Stimulated activated CD8-positive, alpha-beta memory T cell treated with anti-CD3 and anti-CD28 coated beads, Interleukin-4, amount 100 ng/mL, for 48 hours (primary cell): ENCODE measurements around the gene MED8.

Experiments used
- DNase-seq: peaks from one replicate; pipeline ENCODE4 v3.0.0-alpha.2; 2020

MED8 gene, protein sequence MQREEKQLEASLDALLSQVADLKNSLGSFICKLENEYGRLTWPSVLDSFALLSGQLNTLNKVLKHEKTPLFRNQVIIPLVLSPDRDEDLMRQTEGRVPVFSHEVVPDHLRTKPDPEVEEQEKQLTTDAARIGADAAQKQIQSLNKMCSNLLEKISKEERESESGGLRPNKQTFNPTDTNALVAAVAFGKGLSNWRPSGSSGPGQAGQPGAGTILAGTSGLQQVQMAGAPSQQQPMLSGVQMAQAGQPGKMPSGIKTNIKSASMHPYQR

GRCh38 chr1:43389326-43390313 lies at the start of gene MED8, which contains the start of gene SZT2:
Gene MED8, minus strand, starts transcription at chr1:43389800. Its CDS starts 36 bp downstream, at chr1:43389764.
Gene SZT2, plus strand, starts transcription at chr1:43389899. Its CDS starts 70 bp downstream, at chr1:43389969.
- DNase-seq, result peak; percentile 96

- DNase-seq, result no peak
Measured at GRCh38 chr1:43438953-43439581, 49.5 kb upstream of the MED8 start.

GRCh38 chr1:43438576-43438952 lies 49.0 kb upstream of the MED8 start:
- DNase-seq, result no peak

DNA sequence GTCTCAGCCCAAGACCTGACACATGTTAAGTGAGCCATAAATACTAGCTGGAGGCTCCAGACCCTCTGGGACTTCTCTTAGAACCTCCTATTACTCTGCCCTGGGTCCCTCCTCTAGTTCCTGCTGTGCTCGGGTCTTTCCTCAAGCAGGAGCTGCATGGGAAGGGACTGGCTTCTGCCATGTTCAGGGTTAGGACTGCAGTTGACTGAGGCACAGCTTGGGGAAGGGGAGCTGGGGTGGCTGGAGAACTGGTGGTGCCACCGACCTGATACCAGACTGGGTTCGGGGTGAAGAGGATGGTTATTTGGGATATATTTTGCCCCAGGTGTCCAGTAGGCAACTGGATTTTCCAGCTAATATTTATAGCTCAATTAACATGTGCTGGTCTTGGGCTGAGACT lies 48.4 kb upstream of the MED8 start:
- DNase-seq, result no peak

- no peak for DNase-seq
Measured at GRCh38 chr1:43437031-43437973, 47.7 kb upstream of the MED8 start.

- no peak for DNase-seq
Measured at GRCh38 chr1:43436371-43436770, 46.8 kb upstream of the MED8 start.

GRCh38 chr1:43435146-43436145 lies 45.8 kb upstream of the MED8 start:
- no peak for DNase-seq

DNA sequence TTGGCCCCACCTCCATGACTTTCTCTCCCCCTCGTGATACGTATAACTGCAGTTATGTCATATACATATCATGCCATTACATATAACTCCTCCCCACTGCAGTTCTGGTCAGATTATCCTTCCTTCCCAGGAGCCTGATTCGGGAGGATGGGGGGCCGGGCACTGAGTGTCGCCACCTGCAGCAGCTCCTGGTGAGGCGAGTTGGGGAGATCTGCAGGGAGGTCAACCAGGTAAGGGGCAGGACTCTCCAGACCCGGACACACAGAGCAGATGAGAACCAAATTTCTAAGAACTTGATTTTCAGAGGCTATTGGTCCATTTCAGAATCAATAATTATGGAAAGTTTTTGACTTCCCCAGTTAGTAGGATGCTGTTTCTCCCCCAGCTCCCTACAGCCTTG lies 44.7 kb upstream of the MED8 start:
- no peak for DNase-seq

GRCh38 chr1:43432907-43433306 lies 43.3 kb upstream of the MED8 start:
- no peak for DNase-seq

DNA sequence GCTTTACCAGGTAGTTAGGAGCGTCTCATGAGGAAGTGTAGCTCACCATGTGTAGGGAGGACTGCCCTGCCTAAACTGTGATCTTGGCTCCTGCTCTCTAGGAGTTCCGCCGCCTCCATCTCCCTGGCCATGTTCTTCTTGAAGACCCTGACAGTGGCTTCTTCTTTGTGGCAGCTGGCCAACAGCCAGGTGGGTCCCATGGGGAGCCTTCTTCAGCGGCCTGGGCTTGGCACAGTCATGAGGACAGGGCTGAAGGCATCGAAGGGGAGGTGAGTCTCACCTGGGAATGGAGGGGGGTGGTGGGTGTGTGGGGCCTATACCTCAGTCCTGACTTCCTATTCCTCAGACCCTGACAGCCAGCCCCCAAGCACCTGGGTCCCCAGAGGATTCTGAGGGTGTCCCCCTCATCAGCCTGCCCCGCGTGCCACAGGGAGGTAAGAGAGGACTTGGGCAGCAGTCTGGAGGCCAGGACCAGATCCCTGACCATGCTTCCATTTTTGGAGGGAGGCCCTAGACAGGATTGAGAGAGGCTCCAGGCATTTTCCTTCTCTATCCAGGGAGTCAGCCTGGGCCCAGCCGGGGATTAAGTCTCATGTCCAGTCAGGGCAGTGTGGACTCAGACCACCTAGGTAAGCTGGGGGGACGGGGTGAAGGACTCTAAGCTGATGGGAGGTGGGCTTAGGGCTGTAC lies 42.7 kb upstream of the MED8 start:
- no peak for DNase-seq

GRCh38 chr1:43431676-43432075 lies 42.1 kb upstream of the MED8 start:
- no peak for DNase-seq

GRCh38 chr1:43430831-43431230 lies 41.2 kb upstream of the MED8 start:
- no peak for DNase-seq

DNA sequence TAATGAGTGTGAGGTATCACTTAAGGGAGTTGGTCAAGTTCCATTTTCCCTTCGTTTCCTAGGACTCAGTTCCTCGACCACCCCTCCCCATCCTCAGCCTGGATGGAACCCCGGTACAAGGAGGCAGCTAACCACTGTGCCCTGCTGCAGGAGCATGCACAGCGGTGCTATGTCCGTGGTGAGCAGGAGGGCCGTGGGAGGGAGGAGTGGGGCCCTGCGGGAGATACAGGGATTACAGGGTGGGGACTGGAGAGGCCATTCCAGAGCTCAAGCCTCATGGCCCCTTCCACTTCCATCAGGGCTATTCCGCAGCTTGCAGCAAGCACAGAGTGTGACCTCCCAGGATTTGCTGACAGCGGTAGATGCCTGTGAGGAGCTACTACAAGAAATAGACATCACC lies 38.3 kb upstream of the MED8 start:
- DNase-seq, result no peak

DNA sequence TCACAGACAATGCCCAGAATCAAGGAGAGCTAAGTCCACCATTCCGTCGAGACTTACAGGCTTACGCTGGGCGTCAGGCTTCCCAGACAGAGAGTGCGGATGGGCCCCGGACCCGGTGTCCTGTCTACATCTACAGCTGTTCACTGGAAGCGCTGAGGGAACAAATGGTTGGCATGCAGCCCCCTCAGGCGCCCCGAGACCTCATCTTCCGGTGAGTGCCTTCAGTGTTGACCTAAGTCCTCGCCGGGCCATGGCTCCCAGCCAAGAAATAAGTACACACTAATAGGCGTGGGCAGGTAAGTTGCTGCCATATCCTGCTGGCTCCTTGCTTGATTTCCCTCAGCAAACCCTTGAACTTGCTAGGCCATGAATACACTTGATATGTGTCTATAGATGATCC lies 37.9 kb upstream of the MED8 start:
- no peak for DNase-seq

- no peak for DNase-seq
Measured at GRCh38 chr1:43426221-43426620, 36.6 kb upstream of the MED8 start.

DNA sequence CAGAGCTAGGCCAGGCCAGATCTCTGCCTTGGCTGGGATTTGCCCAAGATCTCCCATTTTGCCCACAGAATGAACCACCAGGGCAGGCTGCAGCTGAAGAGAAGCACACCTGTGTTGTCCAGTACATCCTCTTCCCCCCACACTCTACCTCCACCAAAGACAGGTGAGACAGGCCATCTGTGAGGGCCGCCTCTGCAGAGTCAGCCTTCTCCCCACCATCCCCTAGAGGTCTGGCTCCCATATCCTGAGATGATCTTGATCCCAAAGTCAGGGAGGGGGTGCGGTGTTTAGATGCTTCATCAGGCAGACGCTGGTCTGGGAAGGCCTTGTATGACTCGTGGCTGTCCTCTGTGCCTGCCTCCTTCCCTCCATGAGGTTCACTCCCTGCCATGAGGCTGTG lies 35.4 kb upstream of the MED8 start:
- no peak for DNase-seq

GRCh38 chr1:43423672-43424550 lies 34.3 kb upstream of the MED8 start:
- peak; percentile 27 for DNase-seq

DNA sequence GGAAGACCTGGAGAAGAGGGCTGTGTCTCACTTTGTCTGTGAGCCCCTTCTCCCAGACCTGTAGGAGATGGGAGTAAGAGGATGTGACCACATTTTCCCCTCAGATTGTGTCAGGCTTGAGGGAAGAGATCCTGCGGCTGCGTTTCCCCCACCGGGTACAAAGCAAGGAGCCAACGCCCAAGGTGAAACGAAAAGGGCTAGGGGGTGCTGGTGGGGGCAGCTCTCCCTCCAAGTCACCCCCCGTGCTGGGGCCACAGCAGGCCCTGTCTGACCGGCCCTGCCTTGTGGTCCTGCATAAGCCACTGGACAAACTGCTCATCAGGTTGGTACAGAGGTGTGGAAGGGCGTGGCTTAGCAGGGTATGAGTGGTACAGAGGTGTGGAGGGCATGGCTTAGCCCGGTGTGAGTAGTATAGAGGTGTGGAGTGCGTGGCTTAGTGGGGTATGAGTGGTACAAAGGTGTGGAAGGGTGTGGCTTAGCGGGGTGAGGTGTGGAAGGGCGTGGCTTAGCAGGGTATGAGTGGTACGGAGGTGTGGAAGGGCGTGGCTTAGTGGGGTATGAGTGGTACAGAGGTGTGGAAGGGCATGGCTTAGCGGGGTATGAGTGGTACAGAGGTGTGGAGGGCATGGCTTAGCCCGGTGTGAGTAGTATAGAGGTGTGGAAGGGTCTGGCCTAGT lies 33.5 kb upstream of the MED8 start:
- no peak for DNase-seq
